ENCODE measurements around the gene TXN2.

The TXN2 gene

GRCh38 chr22:36445158-36445668 lies 36.2 kb downstream of the TXN2 start:
- DNase-seq (ENCODE audit: low read depth) = no peak
- no peak overlapping the region for H3K4me3 ChIP-seq (ENCODE audit: low read length)
- no peak for TF ChIP-seq CTCF (IDR thresholded peaks at IDR 0.05; ENCODE audit: insufficient read depth, low read depth, low read length, missing control alignments)

GRCh38 chr22:36443198-36443770 lies 38.2 kb downstream of the TXN2 start:
- no peak for DNase-seq (ENCODE audit: low read depth)
- TF ChIP-seq CTCF (IDR thresholded peaks at IDR 0.05; ENCODE audit: insufficient read depth, low read depth, low read length, missing control alignments) = no peak
- H3K4me3 ChIP-seq (ENCODE audit: low read length) = no peak overlapping the region

- no peak for DNase-seq (ENCODE audit: low read depth)
- TF ChIP-seq CTCF (IDR thresholded peaks at IDR 0.05; ENCODE audit: insufficient read depth, low read depth, low read length, missing control alignments) = no peak
- H3K4me3 ChIP-seq (ENCODE audit: low read length) = no peak overlapping the region
Measured at GRCh38 chr22:36442506-36443197, 38.8 kb downstream of the TXN2 start.

GRCh38 chr22:36440429-36441002 lies 40.9 kb downstream of the TXN2 start:
- H3K4me3 ChIP-seq (ENCODE audit: low read length) = no peak overlapping the region
- no peak for TF ChIP-seq CTCF (IDR thresholded peaks at IDR 0.05; ENCODE audit: insufficient read depth, low read depth, low read length, missing control alignments)
- no peak for DNase-seq (ENCODE audit: low read depth)

- TF ChIP-seq CTCF (IDR thresholded peaks at IDR 0.05; ENCODE audit: insufficient read depth, low read depth, low read length, missing control alignments) = no peak
- no peak overlapping the region for H3K4me3 ChIP-seq (ENCODE audit: low read length)
- DNase-seq (ENCODE audit: low read depth) = peak; percentile 79
Measured at GRCh38 chr22:36439481-36440271, 41.8 kb downstream of the TXN2 start.

GRCh38 chr22:36435516-36436415 lies 45.7 kb downstream of the TXN2 start:
- no peak overlapping the region for H3K4me3 ChIP-seq (ENCODE audit: low read length)
- DNase-seq (ENCODE audit: low read depth) = peak; percentile 62
- TF ChIP-seq CTCF (IDR thresholded peaks at IDR 0.05; ENCODE audit: insufficient read depth, low read depth, low read length, missing control alignments) = no peak

Data from epithelial cell of esophagus (primary cell).